NCI-H1092 treated with DMSO at 0.1 percent for 48 hours (cell line): ENCODE results near the gene RHOXF1.
"Not testable (repeated sequence)": the region's sequence is repeated elsewhere in the genome, so short reads cannot be mapped to it uniquely, and the experiment has no call there.

Experiments used
- DNase-seq: peaks from one replicate; lab custom pipeline; 2025; lab: John Stamatoyannopoulos, UW

Gene RHOXF1, protein sequence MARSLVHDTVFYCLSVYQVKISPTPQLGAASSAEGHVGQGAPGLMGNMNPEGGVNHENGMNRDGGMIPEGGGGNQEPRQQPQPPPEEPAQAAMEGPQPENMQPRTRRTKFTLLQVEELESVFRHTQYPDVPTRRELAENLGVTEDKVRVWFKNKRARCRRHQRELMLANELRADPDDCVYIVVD

DNA sequence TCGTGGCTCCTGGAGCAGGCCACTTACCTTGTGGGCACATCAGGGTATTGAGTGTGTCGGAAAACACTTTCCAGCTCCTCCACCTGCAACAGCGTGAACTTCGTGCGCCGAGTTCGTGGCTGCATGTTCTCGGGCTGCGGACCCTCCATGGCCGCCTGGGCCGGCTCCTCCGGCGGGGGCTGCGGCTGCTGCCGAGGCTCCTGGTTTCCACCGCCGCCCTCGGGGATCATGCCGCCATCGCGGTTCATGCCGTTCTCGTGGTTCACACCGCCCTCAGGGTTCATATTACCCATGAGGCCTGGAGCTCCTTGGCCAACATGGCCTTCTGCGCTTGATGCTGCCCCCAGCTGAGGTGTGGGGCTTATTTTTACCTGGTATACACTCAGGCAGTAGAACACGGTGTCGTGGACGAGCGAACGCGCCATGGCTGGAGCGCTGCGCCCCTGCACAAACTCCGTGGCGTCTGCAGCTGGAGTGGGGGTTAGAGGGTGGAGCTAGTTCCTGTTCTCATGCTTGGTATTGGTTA, at the start of gene RHOXF1:
Gene RHOXF1, minus strand, starts transcription at position 476 of the 526 bp plus-strand sequence. Its CDS starts 51 bp downstream, at position 425.
- DNase-seq, result no peak

DNA sequence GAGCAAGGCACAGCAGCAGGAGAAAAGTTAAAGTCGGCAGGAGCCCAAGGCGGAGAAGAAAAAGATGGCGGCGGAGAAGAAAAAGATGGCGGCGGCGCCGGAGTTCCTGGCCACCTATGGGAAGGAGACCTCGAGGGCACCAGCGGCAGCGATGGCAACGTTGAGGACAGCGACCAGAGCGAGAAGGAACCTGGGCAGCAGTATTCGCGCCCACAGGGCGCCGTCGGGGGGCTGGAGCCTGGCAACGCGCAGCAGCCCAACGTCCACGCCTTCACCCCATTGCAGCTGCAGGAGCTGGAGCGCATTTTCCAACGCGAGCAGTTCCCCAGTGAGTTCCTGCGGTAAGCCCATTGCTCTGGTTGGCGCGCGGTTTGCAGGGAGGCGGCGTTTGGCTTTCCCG, 43.4 kb upstream of the RHOXF1 start:
- not testable (repeated sequence) for DNase-seq

DNA sequence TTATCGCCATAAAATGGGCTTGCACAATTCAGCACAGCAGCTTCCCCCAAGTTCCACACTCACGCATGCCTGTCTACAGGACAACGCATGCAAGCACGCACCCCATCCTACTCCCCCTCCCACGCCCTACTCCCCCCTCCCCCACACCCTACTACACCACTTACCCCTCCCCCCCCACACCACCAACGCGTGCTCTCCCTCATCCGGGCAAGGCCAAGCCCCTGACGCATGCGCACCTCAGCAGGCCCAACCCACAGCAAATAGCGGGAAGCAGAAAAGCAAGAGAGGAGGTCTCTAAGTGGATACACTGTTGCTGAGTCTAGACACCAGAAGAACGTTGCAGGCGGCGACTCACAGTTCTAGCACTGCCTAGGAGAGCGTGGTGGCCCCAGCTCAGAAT, 42.6 kb upstream of the RHOXF1 start, which contains the start of gene RHOXF2:
Gene RHOXF2, plus strand, starts transcription at position 301 of the 400 bp plus-strand sequence. CDS start 138 bp downstream, outside the sequence.
- DNase-seq, result not testable (repeated sequence)

DNA sequence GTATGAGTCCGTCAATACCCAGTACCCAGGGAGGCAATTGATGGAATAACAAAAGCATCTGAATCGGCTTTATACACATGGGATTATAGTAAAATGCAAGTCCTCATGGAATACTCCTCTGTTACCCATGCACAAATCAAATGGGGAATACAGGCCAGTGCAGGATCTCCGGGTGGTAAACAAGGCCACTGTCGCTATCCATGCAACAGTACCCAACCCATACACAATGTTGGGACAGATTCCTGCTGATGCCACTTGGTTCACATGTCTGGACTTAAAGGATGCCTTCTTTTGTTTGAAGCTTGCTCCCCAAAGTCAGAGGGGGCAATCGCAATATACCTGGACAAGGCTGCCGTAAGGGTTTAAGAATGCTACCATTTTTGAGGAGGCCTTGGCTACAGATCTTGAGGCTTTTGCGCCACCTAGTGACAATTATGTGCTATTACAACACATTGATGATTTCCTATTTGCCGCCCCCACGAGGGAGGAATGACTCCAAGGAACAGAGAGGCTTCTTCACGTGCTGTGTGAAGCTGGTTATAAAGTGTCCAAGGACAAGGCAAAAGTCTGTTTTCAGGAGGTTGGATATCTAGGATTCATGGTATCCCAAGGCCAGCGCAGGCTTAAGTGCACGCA, 34.5 kb upstream of the RHOXF1 start:
- DNase-seq, result not testable (repeated sequence)

DNA sequence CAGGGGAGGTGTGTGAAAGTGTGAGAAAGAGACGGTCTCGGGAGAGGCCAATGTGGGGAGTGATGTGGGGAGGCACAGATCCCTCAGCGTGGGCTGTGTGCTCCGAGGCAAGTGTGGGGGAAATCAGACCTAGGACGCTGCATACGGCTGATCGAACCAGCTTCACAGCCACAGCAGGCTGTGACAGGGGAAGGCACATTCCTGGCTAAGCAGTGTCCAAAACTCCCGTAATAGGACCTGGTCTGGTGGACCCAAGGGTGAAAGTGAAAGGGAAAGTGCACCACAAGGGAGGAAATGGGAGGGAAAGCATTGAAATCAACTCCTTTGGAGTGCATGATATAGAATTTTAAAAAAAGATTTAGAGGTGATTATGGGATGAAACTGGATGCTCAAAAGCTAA, 31.8 kb upstream of the RHOXF1 start:
- DNase-seq, result no peak

DNA sequence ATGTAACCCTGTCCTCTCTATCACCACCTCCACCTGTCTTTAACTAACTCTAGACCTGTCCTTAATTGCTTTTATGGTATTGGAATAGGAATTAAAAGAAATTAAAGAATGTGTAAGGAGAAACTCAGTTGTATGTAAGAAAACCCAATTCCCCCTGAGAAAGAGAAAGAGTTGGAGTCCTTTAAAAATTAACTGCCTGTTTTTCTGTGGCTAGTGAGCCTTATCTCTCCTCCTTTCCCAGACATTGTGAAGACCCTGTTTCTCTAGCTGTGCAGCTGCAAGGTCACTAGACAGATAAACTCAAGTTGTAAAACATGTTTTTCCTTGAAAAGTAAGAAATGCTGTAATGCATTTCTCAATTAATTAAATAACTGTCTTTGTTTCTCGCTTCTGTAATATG, 30.6 kb upstream of the RHOXF1 start:
- not testable (repeated sequence) for DNase-seq

DNA sequence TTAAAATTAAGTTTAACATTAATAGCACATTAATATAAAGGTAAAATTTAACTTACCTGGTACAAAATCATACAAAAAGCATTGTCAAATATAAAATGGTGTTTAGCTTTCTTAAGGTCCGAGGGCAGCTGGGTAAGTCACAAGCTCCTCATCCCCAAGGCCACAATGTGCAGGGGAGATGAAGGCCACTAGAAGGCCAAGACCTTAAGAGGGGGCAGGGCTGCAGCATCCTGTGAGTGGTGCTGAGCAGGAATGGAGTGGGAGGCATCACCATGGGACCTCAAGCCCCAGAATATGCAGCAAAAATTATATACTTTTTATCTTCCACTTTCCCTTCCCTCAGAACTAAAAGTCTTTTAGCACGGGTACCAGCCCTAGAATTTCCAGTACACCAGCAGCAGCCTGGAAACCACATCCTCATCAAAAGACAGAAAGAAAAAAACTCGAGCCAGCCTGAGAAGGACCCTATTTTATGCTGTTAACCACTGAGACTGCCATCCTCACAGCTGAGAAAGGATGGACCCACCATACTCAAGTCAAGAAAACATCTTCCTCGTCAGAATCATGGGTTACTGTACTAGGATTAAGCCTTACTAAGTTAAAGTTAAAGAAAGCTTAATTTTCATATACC, 29.7 kb upstream of the RHOXF1 start:
- no peak for DNase-seq

DNA sequence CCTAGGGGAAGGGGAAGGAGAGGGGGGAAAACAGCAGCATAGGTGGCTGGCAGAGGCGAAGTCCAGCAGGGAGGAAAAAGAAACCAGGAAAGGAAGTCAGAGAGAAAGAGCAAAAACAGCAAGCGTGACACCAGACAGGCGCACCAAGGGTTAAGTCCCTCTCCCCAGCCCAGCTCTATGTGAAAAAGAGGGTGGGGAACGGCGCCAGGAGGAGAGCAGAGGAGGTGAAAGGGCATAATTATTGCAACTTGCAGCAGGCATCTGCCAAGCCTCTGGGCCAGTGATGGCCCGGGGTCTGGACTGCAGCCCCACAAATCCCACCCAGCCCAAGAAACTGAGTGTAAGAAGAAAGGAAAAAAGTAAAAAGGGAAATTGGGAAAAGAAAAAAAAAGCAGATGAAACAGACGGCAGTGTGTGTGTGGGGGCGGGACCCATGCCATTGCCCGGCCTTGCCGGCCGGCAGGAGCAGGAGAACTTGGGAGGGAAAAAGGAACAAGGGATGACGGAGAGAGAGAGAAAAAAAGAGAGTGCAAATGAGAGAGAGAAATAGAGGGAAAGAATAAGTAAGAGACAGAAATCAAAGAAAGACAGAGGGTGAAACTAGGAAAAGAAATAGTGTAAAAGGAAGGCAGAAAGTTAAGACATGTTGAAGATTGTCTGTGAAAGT, 28.6 kb upstream of the RHOXF1 start:
- DNase-seq, result no peak

DNA sequence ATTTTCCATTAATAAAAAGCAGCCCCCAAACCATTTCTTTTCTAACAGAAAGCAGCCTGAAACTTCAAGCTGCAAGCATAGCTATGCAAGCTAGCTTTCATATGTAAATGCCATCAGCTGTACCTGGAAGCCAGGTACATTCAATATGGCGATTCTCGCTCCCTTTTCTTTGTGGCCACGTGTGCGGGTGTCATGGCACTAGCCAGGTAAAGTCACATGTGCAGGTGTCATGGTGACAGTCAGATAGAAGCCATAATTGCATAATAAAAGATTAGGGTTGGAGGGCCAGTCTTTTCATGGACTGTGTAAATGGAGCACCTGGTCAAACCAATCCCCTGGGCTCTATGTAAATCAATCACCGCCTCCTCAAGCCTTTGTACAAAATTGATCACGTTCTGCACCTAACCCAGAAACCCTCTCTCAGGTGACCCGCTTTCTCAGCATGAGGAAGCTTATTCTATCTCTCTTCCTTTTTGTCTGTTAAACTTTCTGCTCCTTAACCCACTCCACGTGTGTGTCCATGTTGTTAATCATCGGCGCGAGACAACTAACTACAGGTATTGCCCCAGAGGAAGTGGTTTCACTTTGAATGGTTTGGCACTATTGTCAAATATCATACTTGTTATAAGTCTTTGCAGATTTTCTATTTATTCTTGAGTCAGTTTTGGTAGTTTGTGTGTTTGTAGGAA, 24.7 kb upstream of the RHOXF1 start:
- DNase-seq, result no peak

DNA sequence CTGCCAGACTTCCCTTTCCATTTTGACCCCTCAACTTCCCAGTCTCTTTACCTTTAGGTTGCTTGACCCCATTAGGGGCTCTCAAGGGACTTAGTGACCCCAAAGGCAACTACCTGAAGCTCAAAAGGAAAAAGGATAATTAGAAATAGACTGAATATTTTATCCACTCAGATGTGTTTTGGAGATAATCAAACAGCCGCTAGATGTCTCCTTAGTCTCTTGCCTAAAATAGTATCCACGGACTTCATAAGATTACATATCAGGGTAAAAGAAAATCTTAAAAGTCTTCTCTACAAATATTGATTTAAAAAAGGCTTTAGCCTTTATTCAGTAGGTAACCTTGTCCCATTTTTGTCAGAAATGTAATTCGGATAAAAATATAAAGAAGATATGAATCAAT, 21.7 kb upstream of the RHOXF1 start:
- DNase-seq, result no peak

DNA sequence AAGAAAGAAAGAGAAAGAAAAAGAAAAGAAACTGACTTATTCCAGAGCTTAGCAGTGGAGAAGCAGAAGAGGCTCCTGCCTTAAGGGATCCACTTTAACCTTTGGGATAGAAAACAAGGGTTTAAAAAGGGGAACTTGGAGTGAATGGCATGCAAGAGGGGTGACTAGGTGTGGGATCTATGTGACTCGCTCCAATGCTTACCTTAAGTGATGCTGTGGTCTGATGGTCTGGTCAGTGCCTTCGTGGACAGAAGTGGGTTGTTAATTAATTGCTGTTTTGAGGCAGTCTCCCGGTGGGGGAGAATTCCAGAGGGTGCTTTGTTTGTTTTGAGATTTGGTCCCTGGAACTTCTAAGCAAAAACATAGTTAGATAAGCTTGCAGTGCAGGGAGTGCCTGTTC, 21.1 kb upstream of the RHOXF1 start:
- DNase-seq, result no peak

DNA sequence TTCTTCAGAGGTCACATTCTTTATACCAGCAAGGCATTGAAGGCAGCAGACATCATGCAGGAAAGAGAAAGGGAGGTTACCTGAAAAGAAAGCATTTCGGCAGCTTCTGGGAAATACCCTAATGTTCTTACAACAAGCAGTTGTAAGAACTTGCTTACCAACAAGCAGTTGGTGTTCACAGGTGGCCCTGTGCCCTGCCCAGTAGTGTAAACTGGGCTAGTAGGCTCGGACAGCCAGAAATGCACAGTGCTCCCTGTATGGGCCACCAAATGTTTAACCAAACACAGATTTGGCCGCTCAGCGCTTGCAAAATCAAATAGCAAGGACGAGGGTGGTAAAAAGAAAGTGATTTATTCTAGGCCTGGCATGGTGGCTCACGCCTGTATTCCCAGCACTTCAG, 20.4 kb upstream of the RHOXF1 start:
- DNase-seq, result no peak

DNA sequence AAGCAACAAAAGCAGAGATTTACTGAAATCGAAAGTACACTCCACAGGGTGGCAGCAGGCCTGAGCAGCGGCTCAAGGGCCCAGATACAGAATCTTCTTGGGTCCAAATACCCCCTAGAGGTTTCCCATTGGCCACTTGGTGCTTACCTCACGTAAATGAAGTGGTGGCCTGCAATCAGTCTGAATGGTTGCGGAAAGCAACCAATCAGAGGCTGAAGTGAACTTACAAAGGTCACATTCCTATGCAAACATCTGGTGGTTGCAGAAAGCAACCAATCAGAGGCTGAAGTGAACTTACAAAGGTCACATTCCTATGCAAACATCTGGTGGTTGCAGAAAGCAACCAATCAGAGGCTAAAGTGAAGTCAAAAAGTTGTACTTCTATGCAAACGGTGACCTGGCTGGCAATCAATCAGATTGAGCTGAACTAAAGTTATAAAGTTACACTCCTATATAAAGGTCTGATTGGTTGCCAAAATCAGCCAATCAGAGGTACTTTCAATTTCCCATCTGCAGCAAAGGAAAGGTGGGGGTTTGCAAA, 12.7 kb upstream of the RHOXF1 start:
- not testable (repeated sequence) for DNase-seq

DNA sequence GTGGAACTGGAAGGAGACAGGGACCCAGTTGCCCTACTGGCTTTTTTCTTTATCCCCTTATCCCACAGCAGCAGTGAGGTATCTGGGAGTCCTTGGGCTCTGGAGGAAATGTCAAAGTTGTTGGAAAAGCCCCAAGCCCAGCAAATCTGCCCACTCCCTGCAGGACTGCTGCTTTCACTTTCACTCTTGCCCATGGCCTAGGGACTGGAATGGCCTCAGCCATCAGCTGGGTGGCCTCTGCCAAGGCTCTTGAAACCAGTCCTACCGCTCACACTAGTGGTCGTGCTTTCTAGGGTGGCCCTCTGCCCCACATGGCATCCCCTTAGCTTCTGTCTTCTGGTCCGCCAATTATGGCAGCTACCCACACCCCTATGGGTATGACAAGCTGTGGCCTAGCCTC, 9.7 kb upstream of the RHOXF1 start:
- DNase-seq, result no peak

DNA sequence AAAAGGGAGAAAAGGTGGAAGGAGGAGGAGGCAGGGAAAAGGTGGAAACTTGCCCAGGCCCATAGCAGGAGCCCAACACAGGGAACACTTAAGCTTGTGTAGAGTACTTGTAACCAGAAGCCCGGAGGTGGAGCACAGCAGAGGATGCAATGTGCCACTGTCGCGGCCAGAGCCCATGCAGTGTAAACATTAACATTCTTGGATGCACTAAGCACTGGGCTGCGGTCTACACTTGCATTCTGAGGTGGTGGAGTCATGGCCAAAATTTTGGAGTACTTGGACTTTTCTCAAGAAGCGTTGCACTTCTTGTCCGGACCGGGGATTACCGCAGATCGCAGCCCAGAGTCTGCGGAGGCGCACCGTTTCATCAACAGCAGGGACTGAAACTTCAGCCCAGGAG, 4.5 kb upstream of the RHOXF1 start:
- no peak for DNase-seq

DNA sequence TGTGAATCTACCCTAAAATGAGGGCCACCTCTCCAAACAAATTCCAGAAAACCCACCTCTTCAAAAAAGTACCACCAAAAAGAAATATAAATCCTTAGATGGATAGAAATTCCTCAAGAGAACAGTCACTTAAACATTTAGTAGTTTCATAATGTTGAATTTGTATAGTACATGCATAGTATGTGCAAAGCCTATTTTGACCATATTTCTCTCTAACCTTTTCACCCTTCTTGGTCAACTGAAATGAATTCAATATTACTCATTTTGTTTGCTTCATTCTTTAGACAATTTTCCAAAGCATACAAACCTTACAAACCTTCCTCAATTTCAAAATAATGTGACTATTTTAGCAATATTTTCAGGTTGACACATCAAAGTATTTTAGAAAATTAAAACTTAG, 4.1 kb downstream of the RHOXF1 start:
- DNase-seq, result no peak

DNA sequence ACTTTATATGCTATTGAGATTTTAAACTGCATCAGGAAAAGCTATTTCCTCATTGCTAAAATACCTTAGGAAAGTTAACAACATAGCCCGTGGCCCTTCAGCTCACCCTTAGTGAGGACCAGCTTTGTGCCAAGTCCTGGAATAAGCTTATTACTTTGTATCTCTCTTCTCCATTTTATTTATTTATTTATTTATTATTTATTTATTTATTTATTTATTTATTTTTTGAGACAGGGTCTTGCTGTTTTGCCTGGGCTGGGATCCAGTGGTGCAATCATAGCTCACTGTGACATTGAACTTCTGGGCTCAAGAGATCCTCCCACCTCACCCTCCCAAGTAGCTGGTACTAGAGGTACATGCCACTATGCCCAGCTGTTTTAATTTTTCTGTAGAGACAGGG, 6.3 kb downstream of the RHOXF1 start:
- DNase-seq, result no peak

DNA sequence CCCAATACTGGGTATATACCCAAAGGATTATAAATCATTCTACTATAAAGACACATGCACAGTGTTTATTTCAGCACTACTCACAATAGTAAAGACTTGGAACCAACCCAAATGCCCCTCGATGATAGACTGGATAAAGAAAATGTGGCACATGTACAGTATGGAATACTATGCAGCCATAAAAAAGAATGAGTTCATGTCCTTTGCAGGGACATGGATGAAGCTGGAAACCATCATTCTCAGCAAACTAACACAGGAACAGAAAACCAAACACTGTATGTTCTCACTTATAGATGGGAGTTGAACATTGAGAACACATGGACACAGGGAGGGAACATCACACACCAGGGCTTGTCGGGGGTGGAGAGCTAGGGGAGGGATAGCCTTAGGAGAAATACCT, 11.0 kb downstream of the RHOXF1 start:
- not testable (repeated sequence) for DNase-seq

DNA sequence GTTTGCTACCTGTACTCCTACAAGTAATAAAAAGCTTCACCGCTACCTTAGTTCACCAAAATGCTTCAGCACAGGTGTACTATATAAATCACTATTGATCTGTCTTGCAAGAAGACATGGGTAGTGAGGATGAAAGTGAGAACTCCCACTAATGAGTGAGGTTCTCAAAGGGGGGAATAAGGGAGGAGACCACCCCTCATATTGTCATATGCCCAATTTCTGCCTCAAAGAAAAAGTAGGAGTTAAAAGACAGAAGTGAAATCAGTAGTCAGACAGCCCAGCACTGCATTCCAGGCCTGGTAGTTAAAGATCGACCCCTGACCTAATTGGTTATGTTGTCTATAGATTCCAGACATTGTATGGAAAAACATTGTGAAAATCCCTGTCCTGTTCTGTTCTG, 14.7 kb downstream of the RHOXF1 start:
- DNase-seq, result not testable (repeated sequence)

DNA sequence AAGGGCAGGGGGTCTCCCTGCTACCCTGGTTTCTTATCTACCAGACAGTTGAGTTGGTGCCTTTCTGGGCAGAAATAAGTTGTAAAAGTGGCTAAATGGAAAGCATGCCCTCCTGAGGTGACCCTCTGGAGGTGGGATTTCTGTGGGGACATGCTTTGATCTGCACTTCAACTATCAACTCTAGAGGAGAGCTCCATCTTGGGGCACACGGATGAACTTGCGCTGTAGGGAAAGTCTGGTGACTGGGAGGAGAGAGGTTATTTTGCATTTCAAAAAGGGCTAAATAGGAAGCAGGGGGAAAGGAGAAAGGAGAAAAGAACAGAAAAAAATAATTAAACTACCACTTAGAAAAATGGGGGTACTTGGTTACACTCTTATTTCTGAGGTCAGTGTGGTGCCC, 25.5 kb downstream of the RHOXF1 start:
- peak; percentile 3 for DNase-seq

DNA sequence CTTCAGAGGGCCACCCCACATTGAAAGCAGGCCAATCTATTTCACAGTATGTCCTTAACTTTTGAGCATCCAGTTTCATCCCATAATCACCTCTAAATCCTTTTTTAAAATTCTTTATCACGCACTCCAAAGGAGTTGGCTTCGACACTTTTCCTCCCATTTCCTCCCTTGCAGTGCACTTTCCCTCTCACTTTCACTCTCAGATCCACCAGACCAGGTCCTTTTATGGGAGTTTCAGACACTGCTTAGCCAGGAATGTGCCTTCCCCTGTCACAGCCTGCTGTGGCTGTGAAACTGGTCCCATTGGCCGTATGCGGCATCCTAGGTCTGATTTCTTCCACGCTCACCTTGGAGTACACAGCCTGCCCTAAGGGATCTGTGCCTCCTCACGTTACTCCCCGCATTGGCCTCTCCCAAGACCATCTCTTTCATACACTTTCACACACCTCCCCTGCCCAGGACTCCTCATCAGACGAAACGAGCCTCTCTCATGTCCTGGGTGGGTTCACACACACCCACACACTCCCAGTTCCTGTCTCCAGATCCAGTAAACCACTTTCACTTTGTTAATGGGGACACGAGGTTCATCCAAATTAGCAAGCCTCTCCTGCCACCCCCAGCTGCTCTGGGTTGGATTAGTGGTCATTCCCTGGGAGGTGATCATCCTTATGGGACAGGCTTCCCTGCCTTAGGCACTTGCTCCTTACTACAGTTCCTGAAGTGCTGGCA, 28.3 kb downstream of the RHOXF1 start:
- DNase-seq, result no peak
